ENCODE data around the gene DROSHA. TPM values are rescaled to one million over a fixed set of nuclear protein-coding genes. Genes with fewer than 3 reads are reported as not detected.

The DROSHA gene
- total RNA-seq, 1 donor from 2014 or later, result 59.8 TPM

- peaks cover 13% of the 10 kb centered on the region for H3K27me3 Mint-ChIP-seq
- DNase-seq (no peak), ATAC-seq (ENCODE audit: low read depth) (no peak)
- TF ChIP-seq CTCF (IDR thresholded peaks at IDR 0.05), result no peak
- H3K4me3 Mint-ChIP-seq, result no peak overlapping the region
- H3K36me3 Mint-ChIP-seq (ENCODE audit: low read depth), result no peaks in the 10 kb centered on the region
- H3K9me3 Mint-ChIP-seq, result no peaks in the 10 kb centered on the region
- CTCF ChIA-PET, result no interaction called here
- POLR2A ChIA-PET, result no interaction called here
- H3K27ac Mint-ChIP-seq, result no peak overlapping the region
- intact Hi-C loops (cut with micrococcal nuclease), result no loop called here
- H3K4me1 Mint-ChIP-seq, result no peaks in the 10 kb centered on the region
Observed at GRCh38 chr5:31381299-31381698, 150.6 kb downstream of the DROSHA start.

GRCh38 chr5:31380049-31380448 is 151.8 kb downstream of the DROSHA start:
- no peak for ATAC-seq (ENCODE audit: low read depth)
- no peak overlapping the region for H3K27ac Mint-ChIP-seq
- no peak for TF ChIP-seq CTCF (IDR thresholded peaks at IDR 0.05)
- intact Hi-C loops (cut with micrococcal nuclease), result no loop called here
- H3K27me3 Mint-ChIP-seq, result peaks cover 13% of the 10 kb centered on the region
- ChIA-PET POLR2A (no interaction called here), CTCF (no interaction called here)
- no peaks in the 10 kb centered on the region for H3K4me1 Mint-ChIP-seq
- no peaks in the 10 kb centered on the region for H3K9me3 Mint-ChIP-seq
- no peak for DNase-seq
- H3K36me3 Mint-ChIP-seq (ENCODE audit: low read depth), result no peaks in the 10 kb centered on the region
- H3K4me3 Mint-ChIP-seq, result no peak overlapping the region

- ATAC-seq (ENCODE audit: low read depth), result no peak
- intact Hi-C loops (cut with micrococcal nuclease), result no loop called here
- Mint-ChIP-seq H3K27me3 (peaks cover 13% of the 10 kb centered on the region), H3K36me3 (ENCODE audit: low read depth) (no peaks in the 10 kb centered on the region), H3K27ac (no peak overlapping the region), H3K4me1 (no peaks in the 10 kb centered on the region), H3K4me3 (no peak overlapping the region), H3K9me3 (no peaks in the 10 kb centered on the region)
- ChIA-PET CTCF (no interaction called here), POLR2A (no interaction called here)
- TF ChIP-seq CTCF (IDR thresholded peaks at IDR 0.05), result no peak
- no peak for DNase-seq
Observed at GRCh38 chr5:31378838-31379237, 153.1 kb downstream of the DROSHA start.

- no peak for DNase-seq
- no peak for TF ChIP-seq CTCF (IDR thresholded peaks at IDR 0.05)
- peaks cover 13% of the 10 kb centered on the region for H3K27me3 Mint-ChIP-seq
- ChIA-PET POLR2A (no interaction called here), CTCF (no interaction called here)
- intact Hi-C loops (cut with micrococcal nuclease), result no loop called here
- no peak for ATAC-seq (ENCODE audit: low read depth)
- H3K27ac Mint-ChIP-seq, result no peak overlapping the region
- no peak overlapping the region for H3K4me3 Mint-ChIP-seq
- no peaks in the 10 kb centered on the region for H3K36me3 Mint-ChIP-seq (ENCODE audit: low read depth)
- no peaks in the 10 kb centered on the region for H3K9me3 Mint-ChIP-seq
- no peaks in the 10 kb centered on the region for H3K4me1 Mint-ChIP-seq
Observed at GRCh38 chr5:31378136-31378535, 153.8 kb downstream of the DROSHA start.

- no peak for ATAC-seq (ENCODE audit: low read depth)
- ChIA-PET CTCF (no interaction called here), POLR2A (no interaction called here)
- Mint-ChIP-seq H3K4me3 (no peak overlapping the region), H3K27me3 (peaks cover 8% of the 10 kb centered on the region), H3K9me3 (no peaks in the 10 kb centered on the region), H3K36me3 (ENCODE audit: low read depth) (no peaks in the 10 kb centered on the region), H3K27ac (no peak overlapping the region), H3K4me1 (no peaks in the 10 kb centered on the region)
- intact Hi-C loops (cut with micrococcal nuclease), result no loop called here
- no peak for TF ChIP-seq CTCF (IDR thresholded peaks at IDR 0.05)
- no peak for DNase-seq
Observed at GRCh38 chr5:31377274-31377946, 154.5 kb downstream of the DROSHA start.
